ENCODE results near the gene SYT4. TPM values are rescaled to one million over a fixed set of nuclear protein-coding genes. Genes with fewer than 3 reads are reported as not detected.

Gene SYT4
- total and polyA plus RNA-seq, 2 experiments from 2014 or later: 1.3 to 1.7 TPM

GRCh38 chr18:43271593-43272432 is 5.5 kb downstream of the SYT4 start:
- Histone ChIP-seq H3K36me3 (replicated peaks; ENCODE audit: insufficient read depth, low read depth) (no peaks in the 10 kb centered on the region), H3K4me3 (no peak overlapping the region)

GRCh38 chr18:43267818-43268217 is 9.5 kb downstream of the SYT4 start:
- H3K27me3 ChIP-seq: no peaks in the 10 kb centered on the region
- no peak overlapping the region for H3K27ac ChIP-seq
- H3K4me3 ChIP-seq: no peak overlapping the region
- TF ChIP-seq EZH2phosphoT487 (IDR thresholded peaks at IDR 0.05; ENCODE audit: low read depth, severe bottlenecking, unreplicated experiment) (no peak), EZH2 (IDR thresholded peaks at IDR 0.05; ENCODE audit: borderline replicate concordance) (no peak), CTCF (IDR thresholded peaks at IDR 0.05; ENCODE audit: poor library complexity) (no peak)
- no peaks in the 10 kb centered on the region for H3K9me3 ChIP-seq (ENCODE audit: low read depth)
- H3K36me3 ChIP-seq (replicated peaks; ENCODE audit: insufficient read depth, low read depth): no peaks in the 10 kb centered on the region
- no peaks in the 10 kb centered on the region for H3K9me2 ChIP-seq (replicated peaks; ENCODE audit: insufficient read depth)
- H3K79me2 ChIP-seq: no peaks in the 10 kb centered on the region
- DNase-seq (ENCODE audit: low spot score): no peak
- H3K4me2 ChIP-seq: no peak overlapping the region
- 89% methylated on average over 1 of the region's 1 CpG for WGBS (ENCODE audit: low lambda C conversion rate, missing lambda C conversion rate)
- no peak overlapping the region for H2AFZ ChIP-seq
- no peaks in the 10 kb centered on the region for H4K20me1 ChIP-seq (ENCODE audit: insufficient read depth, poor library complexity, severe bottlenecking)
- no peaks in the 10 kb centered on the region for H3K4me1 ChIP-seq (ENCODE audit: insufficient read depth)

More at GRCh38 chr18:43271593-43272432, 5.5 kb downstream of the SYT4 start:
- Histone ChIP-seq H3K9me2 (replicated peaks; ENCODE audit: insufficient read depth) (no peaks in the 10 kb centered on the region), H3K4me1 (ENCODE audit: insufficient read depth) (no peaks in the 10 kb centered on the region), H4K20me1 (ENCODE audit: insufficient read depth, poor library complexity, severe bottlenecking) (no peaks in the 10 kb centered on the region), H2AFZ (no peak overlapping the region), H3K4me2 (no peak overlapping the region), H3K9me3 (ENCODE audit: low read depth) (no peaks in the 10 kb centered on the region), H3K27me3 (no peaks in the 10 kb centered on the region), H3K79me2 (no peaks in the 10 kb centered on the region), H3K27ac (no peak overlapping the region)
- peak; percentile 59 for DNase-seq (ENCODE audit: low spot score)
- TF ChIP-seq EZH2phosphoT487 (IDR thresholded peaks at IDR 0.05; ENCODE audit: low read depth, severe bottlenecking, unreplicated experiment) (no peak), CTCF (IDR thresholded peaks at IDR 0.05; ENCODE audit: poor library complexity) (peak; percentile 92)
- 28% methylated on average over 6 of the region's 6 CpGs for WGBS (ENCODE audit: low lambda C conversion rate, missing lambda C conversion rate)

- Histone ChIP-seq H3K27ac (no peak overlapping the region), H3K4me3 (no peak overlapping the region), H3K4me1 (ENCODE audit: insufficient read depth) (no peaks in the 10 kb centered on the region), H2AFZ (no peak overlapping the region), H3K36me3 (replicated peaks; ENCODE audit: insufficient read depth, low read depth) (no peaks in the 10 kb centered on the region), H4K20me1 (ENCODE audit: insufficient read depth, poor library complexity, severe bottlenecking) (no peaks in the 10 kb centered on the region), H3K79me2 (no peaks in the 10 kb centered on the region), H3K4me2 (no peak overlapping the region), H3K27me3 (no peaks in the 10 kb centered on the region), H3K9me3 (ENCODE audit: low read depth) (no peaks in the 10 kb centered on the region), H3K9me2 (replicated peaks; ENCODE audit: insufficient read depth) (no peaks in the 10 kb centered on the region)
- TF ChIP-seq EZH2phosphoT487 (IDR thresholded peaks at IDR 0.05; ENCODE audit: low read depth, severe bottlenecking, unreplicated experiment) (no peak), CTCF (IDR thresholded peaks at IDR 0.05; ENCODE audit: poor library complexity) (no peak), EZH2 (IDR thresholded peaks at IDR 0.05; ENCODE audit: borderline replicate concordance) (no peak)
- no peak for DNase-seq (ENCODE audit: low spot score)
- 60% methylated on average over 4 of the region's 4 CpGs for WGBS (ENCODE audit: low lambda C conversion rate, missing lambda C conversion rate)
Observed at GRCh38 chr18:43265465-43265864, 11.8 kb downstream of the SYT4 start.
